Measurements from ENCODE around the gene DDX3X. TPM values are rescaled to one million over a fixed set of nuclear protein-coding genes. Genes with fewer than 3 reads are reported as not detected.

DDX3X gene
- total and polyA plus RNA-seq, 10 of the 15 experiments (the other 5 are each of a cell fraction or from before 2014, with no cell fraction given), result 52.0 to 283 (median 172) TPM

- TF ChIP-seq ZBTB4 (CRISPR knock-in tag; IDR thresholded peaks at IDR 0.05) (no peak), CBFB (IDR thresholded peaks at IDR 0.05; ENCODE audit: low read depth) (no peak), ZNF24 (IDR thresholded peaks at IDR 0.05) (no peak), STAT3 (IDR thresholded peaks at IDR 0.05; ENCODE audit: low read depth, low read length) (no peak), ZSCAN29 (IDR thresholded peaks at IDR 0.05) (no peak), PAX8 (IDR thresholded peaks at IDR 0.05) (no peak), BCLAF1 (IDR thresholded peaks at IDR 0.05) (no peak), PAX5 (IDR thresholded peaks at IDR 0.05; ENCODE audit: borderline replicate concordance, low read depth, low read length) (no peak), HCFC1 (IDR thresholded peaks at IDR 0.05; ENCODE audit: low read length) (no peak), USF1 (IDR thresholded peaks at IDR 0.05; ENCODE audit: borderline replicate concordance, extremely low read length, insufficient read depth, low read depth, low read length) (no peak), RUNX3 (IDR thresholded peaks at IDR 0.05; ENCODE audit: low read length) (no peak)
Observed at GRCh38 chrX:41382714-41383645, 49.0 kb downstream of the DDX3X start (continued).

Data from GM12878 (cell line).